Type B pancreatic cell (in vitro differentiated cells): Measurements from ENCODE around the gene ZNF467. TPM values are rescaled to one million over a fixed set of nuclear protein-coding genes. Genes with fewer than 3 reads are reported as not detected.

Experiments used
- DNase-seq: peaks from one replicate; pipeline ENCODE4 v3.0.0; 2021; ENCODE audit warnings: mixed read lengths; ENCODE audit not compliant: unreplicated experiment; ENCODE audit errors: extremely low spot score
- H3K27ac Mint-ChIP-seq: 2 replicates; pipeline ENCODE4 v1.8.0; 2021; ENCODE audit warnings: mild to moderate bottlenecking, mixed read lengths
- H3K27me3 Mint-ChIP-seq: 2 replicates; pipeline ENCODE4 v1.8.0; 2021; ENCODE audit warnings: mixed read lengths
- H3K36me3 Mint-ChIP-seq: 2 replicates; pipeline ENCODE4 v1.8.0; 2021; ENCODE audit warnings: mixed read lengths
- H3K4me1 Mint-ChIP-seq: one replicate; pipeline ENCODE4 v1.8.0; 2021; ENCODE audit warnings: mixed read lengths; ENCODE audit not compliant: unreplicated experiment
- H3K4me3 Mint-ChIP-seq: 2 replicates; pipeline ENCODE4 v1.8.0; 2021; ENCODE audit warnings: mild to moderate bottlenecking, mixed read lengths
- H3K9me3 Mint-ChIP-seq: 2 replicates; pipeline ENCODE4 v1.8.0; 2021; ENCODE audit warnings: mixed read lengths
- total RNA-seq: library from RNA; stranded (reverse); gene quantifications from 2 replicates; pipeline ENCODE4 v1.2.1, GENCODE V29; 2021; ENCODE audit warnings: low replicate concordance
- TF ChIP-seq, protein P1 (sequence below): fragments of 200-600 bp; sonication (generic); conservative IDR thresholded peaks from 2 replicates; pipeline ENCODE4 v1.5.0; 2021; ENCODE audit warnings: antibody characterized with exemption, mild to moderate bottlenecking

The ZNF467 gene
- total RNA-seq, 1 donor from 2014 or later = 17.6 TPM

DNA sequence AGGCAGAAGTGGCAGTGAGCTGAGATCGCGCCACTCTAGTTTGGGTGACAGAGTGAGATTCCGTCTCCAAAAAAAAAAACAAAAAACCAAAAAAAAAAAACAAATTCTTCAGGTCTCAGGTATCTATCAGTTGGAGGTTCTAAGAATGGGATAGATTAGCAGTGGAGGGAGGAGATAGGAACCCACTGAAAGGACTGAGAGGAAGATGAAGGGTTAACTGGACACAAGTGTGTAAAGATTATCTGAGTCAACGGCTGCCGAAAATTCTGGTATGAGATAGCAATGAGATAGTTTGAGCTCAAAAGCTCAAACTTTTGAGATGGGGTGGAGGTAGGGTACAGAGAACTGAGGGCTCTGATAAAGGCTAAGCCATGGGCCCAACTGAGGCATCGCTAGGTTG is 12.8 kb downstream of the ZNF467 start:
- Mint-ChIP-seq H3K4me3 (no peak overlapping the region), H3K27ac (no peak overlapping the region), H3K36me3 (no peaks in the 10 kb centered on the region), H3K27me3 (peaks cover 71% of the 10 kb centered on the region), H3K9me3 (no peaks in the 10 kb centered on the region), H3K4me1 (peaks cover 3% of the 10 kb centered on the region)
- no peak for DNase-seq
- TF ChIP-seq, protein P1, sequence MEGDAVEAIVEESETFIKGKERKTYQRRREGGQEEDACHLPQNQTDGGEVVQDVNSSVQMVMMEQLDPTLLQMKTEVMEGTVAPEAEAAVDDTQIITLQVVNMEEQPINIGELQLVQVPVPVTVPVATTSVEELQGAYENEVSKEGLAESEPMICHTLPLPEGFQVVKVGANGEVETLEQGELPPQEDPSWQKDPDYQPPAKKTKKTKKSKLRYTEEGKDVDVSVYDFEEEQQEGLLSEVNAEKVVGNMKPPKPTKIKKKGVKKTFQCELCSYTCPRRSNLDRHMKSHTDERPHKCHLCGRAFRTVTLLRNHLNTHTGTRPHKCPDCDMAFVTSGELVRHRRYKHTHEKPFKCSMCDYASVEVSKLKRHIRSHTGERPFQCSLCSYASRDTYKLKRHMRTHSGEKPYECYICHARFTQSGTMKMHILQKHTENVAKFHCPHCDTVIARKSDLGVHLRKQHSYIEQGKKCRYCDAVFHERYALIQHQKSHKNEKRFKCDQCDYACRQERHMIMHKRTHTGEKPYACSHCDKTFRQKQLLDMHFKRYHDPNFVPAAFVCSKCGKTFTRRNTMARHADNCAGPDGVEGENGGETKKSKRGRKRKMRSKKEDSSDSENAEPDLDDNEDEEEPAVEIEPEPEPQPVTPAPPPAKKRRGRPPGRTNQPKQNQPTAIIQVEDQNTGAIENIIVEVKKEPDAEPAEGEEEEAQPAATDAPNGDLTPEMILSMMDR = no peak

DNA sequence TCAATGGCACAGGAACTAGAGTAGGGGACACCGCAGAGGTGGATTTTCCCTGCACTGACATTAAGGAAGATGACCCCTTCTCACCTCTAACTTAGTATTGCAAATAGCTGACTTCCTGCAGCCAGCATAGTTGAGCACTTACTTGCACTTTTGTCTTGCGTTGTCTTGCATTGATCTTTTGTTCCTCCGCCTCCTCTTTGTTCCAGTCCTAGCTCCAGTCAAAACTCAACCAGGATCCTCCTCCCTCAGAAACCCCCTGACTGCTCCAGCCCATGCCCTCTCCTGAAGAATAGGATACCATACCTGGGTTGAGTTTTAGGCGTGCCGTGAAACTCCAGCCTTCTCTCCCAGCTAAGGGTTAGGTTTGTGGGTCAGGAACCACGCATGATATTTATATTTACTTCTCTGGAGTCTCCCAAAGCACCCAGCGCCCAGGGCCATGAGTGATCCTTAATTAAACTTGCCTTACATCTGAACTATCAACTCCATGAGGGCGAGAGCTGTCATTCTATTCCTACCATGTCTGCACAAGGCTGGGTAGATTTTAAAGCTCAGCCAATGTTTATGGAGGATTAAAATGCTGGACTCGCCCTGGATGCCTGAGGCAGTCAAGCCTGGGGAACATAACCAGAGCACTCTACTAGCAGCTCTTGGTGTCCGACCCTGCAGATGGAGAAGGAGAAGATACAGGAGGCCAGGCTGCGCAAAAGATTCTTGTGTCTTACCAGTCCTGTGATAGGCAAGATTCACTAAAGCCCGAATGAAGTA is 14.1 kb downstream of the ZNF467 start:
- TF ChIP-seq, protein P1 = no peak
- Mint-ChIP-seq H3K27me3 (peaks cover 61% of the 10 kb centered on the region), H3K9me3 (no peaks in the 10 kb centered on the region)

DNA sequence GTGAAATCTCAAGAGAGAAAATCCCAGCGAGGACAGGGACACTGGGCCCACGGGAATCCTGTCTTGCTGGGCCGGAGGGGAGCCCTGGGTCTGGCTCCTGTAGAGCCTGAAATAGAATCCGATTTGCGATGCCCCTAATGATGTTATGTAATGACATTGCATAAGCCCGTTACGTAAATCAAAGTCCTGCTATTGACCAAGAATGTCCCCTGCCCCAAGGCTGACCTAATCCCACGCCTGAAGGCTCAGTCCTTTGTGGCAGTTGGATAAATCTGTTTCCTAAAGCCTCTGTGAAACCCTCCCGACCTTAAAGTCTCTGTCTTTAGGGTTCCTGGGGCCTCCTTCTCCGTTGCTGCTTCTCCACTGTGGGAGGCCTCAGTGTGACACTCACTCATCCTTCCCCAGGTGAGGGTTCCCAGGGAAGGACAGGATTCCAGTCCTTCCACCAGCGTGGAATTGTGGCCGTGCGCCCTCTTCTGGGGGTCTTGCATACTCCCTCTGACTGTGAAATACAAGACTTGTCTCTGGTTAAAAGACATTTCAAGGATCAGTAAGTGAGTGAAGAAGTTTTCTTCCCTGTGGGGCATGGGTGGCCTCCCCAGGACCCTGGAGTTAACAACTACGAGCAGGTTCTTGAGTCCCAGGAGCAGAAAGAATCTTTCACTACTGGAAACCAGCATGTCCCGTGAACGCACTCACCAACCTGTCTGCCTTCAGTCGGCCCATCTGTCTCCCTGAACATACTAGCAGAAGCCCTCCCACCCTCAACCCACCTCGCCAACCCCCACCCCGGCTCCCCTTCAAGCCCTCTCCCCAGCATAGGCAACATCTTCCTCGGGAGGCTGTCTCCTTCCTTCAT is 19.8 kb downstream of the ZNF467 start:
- no peaks in the 10 kb centered on the region for H3K36me3 Mint-ChIP-seq
- no peak for DNase-seq
- H3K4me1 Mint-ChIP-seq = peaks cover 14% of the 10 kb centered on the region
- H3K9me3 Mint-ChIP-seq = peaks cover 4% of the 10 kb centered on the region
- H3K4me3 Mint-ChIP-seq = no peak overlapping the region
- no peak overlapping the region for H3K27ac Mint-ChIP-seq
- peaks cover 13% of the 10 kb centered on the region for H3K27me3 Mint-ChIP-seq
- TF ChIP-seq, protein P1 = peak; percentile 80

More for the DNA sequence above, 14.1 kb downstream of the ZNF467 start:
- Mint-ChIP-seq H3K4me1 (peaks cover under 1% of the 10 kb centered on the region), H3K4me3 (no peak overlapping the region), H3K27ac (no peak overlapping the region), H3K36me3 (no peaks in the 10 kb centered on the region)
- DNase-seq = no peak

DNA sequence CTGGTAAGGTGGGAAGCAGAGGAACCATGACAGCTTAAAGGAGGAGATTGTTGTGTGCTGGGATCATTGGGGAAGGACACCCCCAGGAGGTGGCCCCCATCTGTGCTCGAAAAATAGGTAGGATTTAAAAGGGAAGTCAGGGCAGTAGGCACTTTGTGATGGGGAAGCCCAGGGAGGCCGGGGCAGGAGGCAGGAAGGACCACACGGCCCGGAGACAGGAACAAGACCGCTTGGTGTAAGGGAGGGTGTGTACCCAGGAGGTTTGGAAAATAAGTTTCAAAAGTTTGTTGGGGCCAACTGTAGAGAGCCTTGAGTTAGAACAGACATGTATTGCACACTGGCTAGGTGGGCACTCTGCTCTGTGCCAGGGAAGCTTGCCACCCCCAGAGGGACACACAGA is 20.7 kb downstream of the ZNF467 start:
- Mint-ChIP-seq H3K4me1 (peaks cover 14% of the 10 kb centered on the region), H3K27me3 (peaks cover 11% of the 10 kb centered on the region), H3K36me3 (no peaks in the 10 kb centered on the region), H3K27ac (no peak overlapping the region), H3K4me3 (no peak overlapping the region), H3K9me3 (peaks cover 4% of the 10 kb centered on the region)
- TF ChIP-seq, protein P1 = no peak
- DNase-seq = no peak

DNA sequence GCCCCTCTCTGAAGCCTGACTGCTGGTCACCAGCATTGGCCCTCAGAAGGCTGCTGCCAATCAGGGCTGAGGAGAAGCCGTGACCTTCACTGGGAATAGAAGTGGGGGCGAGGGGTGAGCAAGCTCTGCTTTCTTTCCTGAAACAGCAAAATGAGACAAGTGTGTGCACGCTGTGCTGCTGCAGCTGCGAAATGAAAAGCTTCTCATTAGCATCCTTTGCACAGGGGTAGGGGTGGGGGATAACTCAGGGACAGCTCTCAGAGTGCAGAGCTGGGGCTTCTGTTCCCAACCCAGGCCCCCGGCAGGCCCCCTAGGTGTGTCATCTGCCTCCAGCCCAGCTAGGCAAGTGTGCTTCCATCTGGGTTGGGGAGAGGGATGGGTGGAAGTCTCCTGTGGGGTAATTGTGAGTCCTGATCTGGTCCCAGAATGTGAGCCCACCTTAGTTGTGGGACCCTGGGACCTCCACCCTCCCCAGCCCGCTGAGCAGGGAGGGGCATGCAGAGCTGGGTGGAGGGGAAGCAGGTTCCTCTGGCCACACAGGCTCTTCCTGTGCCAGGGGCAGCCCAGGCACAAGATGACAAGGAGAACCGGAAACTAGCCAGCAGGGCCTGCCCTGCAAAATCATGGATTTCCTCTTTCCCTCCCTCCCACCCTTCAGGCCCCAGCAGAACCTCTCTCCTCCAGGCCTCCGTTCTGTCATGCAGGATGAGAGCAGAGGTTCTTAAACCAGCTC is 22.2 kb downstream of the ZNF467 start:
- peaks cover 4% of the 10 kb centered on the region for H3K9me3 Mint-ChIP-seq
- TF ChIP-seq, protein P1 = no peak
- no peak overlapping the region for H3K4me3 Mint-ChIP-seq
- peaks cover 14% of the 10 kb centered on the region for H3K4me1 Mint-ChIP-seq
- H3K27ac Mint-ChIP-seq = no peak overlapping the region
- H3K27me3 Mint-ChIP-seq = peaks cover 5% of the 10 kb centered on the region
- no peaks in the 10 kb centered on the region for H3K36me3 Mint-ChIP-seq
- no peak for DNase-seq
